ENCODE measurements around the gene DLGAP3. TPM values are rescaled to one million over a fixed set of nuclear protein-coding genes. Genes with fewer than 3 reads are reported as not detected.

Gene DLGAP3
- polyA plus RNA-seq, 2 of the 4 experiments (the other 2 are of a cell fraction) = 0.05 TPM; not detected in 1

GRCh38 chr1:34867415-34867814 is 62.0 kb downstream of the DLGAP3 start:
- Histone ChIP-seq H3K9me3 (no peaks in the 10 kb centered on the region), H3K4me1 (0 out of 3 replicates have a peak, but pooled peaks cover 3% of the 10 kb centered on the region), H3K4me2 (no peak overlapping the region), H3K4me3 (no peak overlapping the region), H3K27ac (no peak overlapping the region)
- POLR2A ChIA-PET = no interaction called here
- no peak for TF ChIP-seq JUN (IDR thresholded peaks at IDR 0.05)
- TF ChIP-seq RCOR1 (IDR thresholded peaks at IDR 0.05; ENCODE audit: low read depth, low read length) = no peak
- TF ChIP-seq ZC3H11A (IDR thresholded peaks at IDR 0.05) = no peak
- TF ChIP-seq CHD2 (IDR thresholded peaks at IDR 0.05; ENCODE audit: low read length, partially characterized antibody) = no peak
- no peak for TF ChIP-seq FOXS1 (CRISPR knock-in tag; IDR thresholded peaks at IDR 0.05)
- TF ChIP-seq HEYL (CRISPR knock-in tag; IDR thresholded peaks at IDR 0.05) = no peak
- no peak for TF ChIP-seq ESRRA (IDR thresholded peaks at IDR 0.05; ENCODE audit: borderline replicate concordance, low read length)
- no peak for TF ChIP-seq NFE2L2 (conservative IDR thresholded peaks at IDR 0.05; ENCODE audit: low read length)
- TF ChIP-seq ATOH8 (CRISPR knock-in tag; IDR thresholded peaks at IDR 0.05; ENCODE audit: low read depth) = no peak
- TF ChIP-seq, protein P1, sequence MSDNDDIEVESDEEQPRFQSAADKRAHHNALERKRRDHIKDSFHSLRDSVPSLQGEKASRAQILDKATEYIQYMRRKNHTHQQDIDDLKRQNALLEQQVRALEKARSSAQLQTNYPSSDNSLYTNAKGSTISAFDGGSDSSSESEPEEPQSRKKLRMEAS (IDR thresholded peaks at IDR 0.05) = no peak
- no peak for TF ChIP-seq CEBPB (IDR thresholded peaks at IDR 0.05)
- CTCF ChIA-PET = interaction anchor here (0.6 to 6.6 kb wide), 10 partner anchors 12 to 992 kb away, joined by 3 to 45 read pairs (median 4); no protein-coding TSS in a partner anchor
- no peak for ATAC-seq
- DNase-seq (ENCODE audit: low read depth in 1 of 2, low spot score in 1 of 2) = no peak
- WGBS (ENCODE audit: missing lambda C conversion rate) = 90% methylated on average over 6 of the region's 6 CpGs
- FAIRE-seq = no peak

DNA sequence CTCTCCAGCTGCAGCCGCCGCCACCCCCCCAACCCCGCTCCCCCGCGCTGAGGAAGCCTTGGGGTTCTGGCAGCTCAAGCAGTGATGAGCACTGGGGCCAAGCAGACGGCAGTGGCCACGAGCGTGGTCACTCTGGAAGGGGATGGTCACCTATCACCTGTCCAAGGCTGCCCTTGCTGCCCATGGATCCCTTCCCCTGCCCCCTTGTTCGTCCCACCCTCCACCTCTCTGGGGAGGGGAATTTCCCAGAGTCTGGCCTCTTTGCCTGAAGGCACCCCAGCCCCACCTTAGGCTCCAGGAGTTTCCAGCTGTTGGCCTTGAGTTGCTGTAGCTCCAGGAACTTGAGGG is 62.7 kb downstream of the DLGAP3 start:
- Histone ChIP-seq H3K27ac (peak overlapping the region; percentile 72 to 91), H3K4me3 (peak overlapping the region; percentile 50; the same call in 2 of the 3 replicates), H3K9me3 (no peaks in the 10 kb centered on the region), H3K4me1 (0 out of 3 replicates have a peak, but pooled peaks cover 3% of the 10 kb centered on the region), H3K4me2 (peak overlapping the region; percentile 64)
- 0% methylated on average over 3 of the region's 9 CpGs for WGBS (ENCODE audit: missing lambda C conversion rate)
- TF ChIP-seq MAFK (IDR thresholded peaks at IDR 0.05; ENCODE audit: partially characterized antibody) (no peak), ELK1 (IDR thresholded peaks at IDR 0.05; ENCODE audit: low read depth, low read length) (no peak), ZNF302 (CRISPR knock-in tag; IDR thresholded peaks at IDR 0.05) (no peak), JUNB (IDR thresholded peaks at IDR 0.05) (no peak), TFCP2L1 (CRISPR knock-in tag; IDR thresholded peaks at IDR 0.05) (no peak), POLR2A (IDR thresholded peaks at IDR 0.05; ENCODE audit: low read length) (no peak), CBX8 (IDR thresholded peaks at IDR 0.05) (no peak), RAD21 (conservative IDR thresholded peaks at IDR 0.05 in 1 of 2, IDR thresholded peaks at IDR 0.05 in 1 of 2) (no peak), RCOR1 (IDR thresholded peaks at IDR 0.05; ENCODE audit: low read depth, low read length) (no peak), NPAS2 (CRISPR knock-in tag; IDR thresholded peaks at IDR 0.05; ENCODE audit: borderline replicate concordance) (no peak), EHF (CRISPR knock-in tag; IDR thresholded peaks at IDR 0.05) (no peak), NR3C1 (IDR thresholded peaks at IDR 0.05) (no peak), ZFP36 (IDR thresholded peaks at IDR 0.05; ENCODE audit: borderline replicate concordance, partially characterized antibody) (no peak), POLR2AphosphoS2 (conservative IDR thresholded peaks at IDR 0.05; ENCODE audit: low read length) (no peak), CHD4 (IDR thresholded peaks at IDR 0.05; ENCODE audit: borderline replicate concordance) (no peak), CEBPB (IDR thresholded peaks at IDR 0.05) (no peak), JUN (IDR thresholded peaks at IDR 0.05) (no peak), ZC3H11A (IDR thresholded peaks at IDR 0.05) (no peak), RFX5 (IDR thresholded peaks at IDR 0.05) (no peak)
- TF ChIP-seq, protein P1 (IDR thresholded peaks at IDR 0.05) = no peak
- FAIRE-seq = no peak
- no peak; a peak in 1 of 6 replicates for ATAC-seq
- ChIA-PET CTCF (interaction anchor here (0.6 to 6.6 kb wide), 23 partner anchors 10 to 993 kb away, joined by 3 to 45 read pairs (median 3); no protein-coding TSS in a partner anchor), POLR2A (no interaction called here)
- DNase-seq (ENCODE audit: low read depth in 1 of 2, low spot score in 1 of 2) = no peak

Data from A549 (cell line).